ENCODE data around the gene TROAP.
"Not testable (repeated sequence)": the region's sequence is repeated elsewhere in the genome, so short reads cannot be mapped to it uniquely, and the experiment has no call there.

The TROAP gene

DNA sequence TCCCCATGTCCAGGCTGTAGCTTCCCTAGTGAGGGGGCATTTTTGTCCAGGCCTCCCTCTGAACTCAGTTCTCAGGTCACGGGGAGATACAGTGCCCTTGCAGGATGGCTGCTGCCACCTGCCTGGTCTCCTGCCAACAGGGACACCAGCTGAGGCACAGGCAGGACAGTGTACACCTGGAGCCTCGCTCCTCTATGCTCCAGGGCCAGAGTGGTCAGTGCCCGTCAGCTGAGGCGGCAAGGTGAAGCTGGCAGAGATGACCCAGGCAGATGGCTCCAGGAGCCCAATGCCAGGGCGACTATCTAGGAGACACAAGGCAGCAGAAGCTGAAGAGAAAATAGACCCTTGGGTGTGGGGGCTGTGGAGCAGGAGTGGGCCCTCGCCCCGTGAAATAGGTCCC, 45.6 kb upstream of the TROAP start:
- no peak for DNase-seq (ENCODE audit: low read depth, low spot score)
- no peak overlapping the region for H3K4me3 ChIP-seq (ENCODE audit: low read depth, low read length)
- TF ChIP-seq, protein P1, sequence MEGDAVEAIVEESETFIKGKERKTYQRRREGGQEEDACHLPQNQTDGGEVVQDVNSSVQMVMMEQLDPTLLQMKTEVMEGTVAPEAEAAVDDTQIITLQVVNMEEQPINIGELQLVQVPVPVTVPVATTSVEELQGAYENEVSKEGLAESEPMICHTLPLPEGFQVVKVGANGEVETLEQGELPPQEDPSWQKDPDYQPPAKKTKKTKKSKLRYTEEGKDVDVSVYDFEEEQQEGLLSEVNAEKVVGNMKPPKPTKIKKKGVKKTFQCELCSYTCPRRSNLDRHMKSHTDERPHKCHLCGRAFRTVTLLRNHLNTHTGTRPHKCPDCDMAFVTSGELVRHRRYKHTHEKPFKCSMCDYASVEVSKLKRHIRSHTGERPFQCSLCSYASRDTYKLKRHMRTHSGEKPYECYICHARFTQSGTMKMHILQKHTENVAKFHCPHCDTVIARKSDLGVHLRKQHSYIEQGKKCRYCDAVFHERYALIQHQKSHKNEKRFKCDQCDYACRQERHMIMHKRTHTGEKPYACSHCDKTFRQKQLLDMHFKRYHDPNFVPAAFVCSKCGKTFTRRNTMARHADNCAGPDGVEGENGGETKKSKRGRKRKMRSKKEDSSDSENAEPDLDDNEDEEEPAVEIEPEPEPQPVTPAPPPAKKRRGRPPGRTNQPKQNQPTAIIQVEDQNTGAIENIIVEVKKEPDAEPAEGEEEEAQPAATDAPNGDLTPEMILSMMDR (IDR thresholded peaks at IDR 0.05; ENCODE audit: insufficient read depth, low read length, missing control alignments) = no peak
- ChIA-PET POLR2A (interaction anchor here (1.5 kb wide), 1 partner anchor 9 kb away, joined by 6 read pairs; no protein-coding TSS in a partner anchor), CTCF (interaction anchor here (1.3 to 2.9 kb wide), 3 partner anchors 9 to 19 kb away, joined by 4 to 26 read pairs (median 6); no protein-coding TSS in a partner anchor)

DNA sequence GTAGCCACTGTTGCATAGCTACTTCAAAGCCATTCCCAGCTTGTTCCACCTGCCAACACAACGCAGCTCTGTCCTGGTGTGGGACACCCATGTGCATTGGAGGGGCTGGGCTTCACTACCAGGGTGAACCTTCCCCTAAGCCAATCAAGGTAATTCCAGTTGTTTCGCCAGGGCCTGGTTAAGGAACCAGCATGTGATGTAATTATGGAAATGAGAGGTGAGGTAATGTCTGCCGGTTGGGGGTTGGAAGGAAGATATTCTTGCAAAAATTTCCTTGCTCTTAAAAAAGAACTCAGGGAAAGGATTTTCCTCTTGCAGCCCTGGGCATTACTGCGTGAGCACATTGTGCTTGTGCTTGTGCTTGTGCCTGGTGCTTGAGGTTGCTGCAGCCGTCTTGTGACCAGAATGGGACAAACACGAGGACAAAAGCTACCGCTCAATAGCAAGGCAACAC, 43.3 kb upstream of the TROAP start:
- H3K4me3 ChIP-seq (ENCODE audit: low read depth, low read length) = no peak overlapping the region
- ChIA-PET POLR2A (interaction anchor here (1.2 kb wide), 1 partner anchor 14 kb away, joined by 4 read pairs; no protein-coding TSS in a partner anchor), CTCF (interaction anchor here (0.8 to 2.3 kb wide), 5 partner anchors 8 to 79 kb away, joined by 3 to 18 read pairs (median 4); no protein-coding TSS in a partner anchor)
- DNase-seq (ENCODE audit: low read depth, low spot score) = no peak
- TF ChIP-seq, protein P1 (IDR thresholded peaks at IDR 0.05; ENCODE audit: insufficient read depth, low read length, missing control alignments) = no peak

DNA sequence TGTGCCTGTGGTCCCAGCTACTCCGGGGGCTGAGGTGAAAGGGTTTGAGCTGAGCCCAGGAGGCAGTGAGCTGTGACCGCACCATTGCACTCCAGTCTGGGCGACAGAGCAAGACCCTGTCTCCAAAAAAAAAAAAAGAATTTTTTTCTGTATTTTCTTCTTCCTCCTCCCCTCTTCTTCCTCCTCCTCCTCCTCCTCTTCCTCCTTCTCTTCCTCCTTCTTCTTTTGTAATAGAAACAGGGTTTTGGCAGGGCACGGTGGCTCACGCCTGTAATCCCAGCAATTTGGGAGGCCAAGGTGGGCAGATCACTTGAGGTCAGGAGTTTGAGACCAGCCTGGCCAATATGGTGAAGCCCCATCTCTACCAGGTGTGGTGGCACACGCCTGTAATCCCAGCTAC, 42.5 kb upstream of the TROAP start:
- H3K4me3 ChIP-seq (ENCODE audit: low read depth, low read length); POLR2A ChIA-PET; DNase-seq (ENCODE audit: low read depth, low spot score): not testable (repeated sequence)
- CTCF ChIA-PET = interaction anchor here (1.1 to 2.3 kb wide), 3 partner anchors 9 to 78 kb away, joined by 3 to 18 read pairs (median 4); no protein-coding TSS in a partner anchor

DNA sequence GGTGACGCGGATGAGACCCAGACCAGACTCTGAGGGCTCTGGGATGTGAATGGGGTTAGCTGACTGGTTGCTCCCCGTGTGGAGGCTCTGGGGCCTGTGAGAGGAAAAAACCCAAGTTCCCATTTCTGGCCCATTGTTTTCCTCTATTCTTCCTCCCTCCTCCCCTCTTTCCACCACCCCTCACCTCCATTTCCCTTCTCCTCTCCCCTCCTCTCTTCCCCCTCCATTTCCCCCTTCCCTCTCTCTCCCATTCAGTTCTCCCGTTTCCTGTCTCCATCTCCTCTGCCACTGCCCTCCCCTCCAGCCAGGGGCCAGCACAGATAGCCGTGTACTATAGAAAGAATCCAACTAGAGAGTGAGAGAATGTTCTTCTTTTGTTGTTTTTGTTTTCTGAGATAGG, 40.8 kb upstream of the TROAP start:
- DNase-seq (ENCODE audit: low read depth, low spot score) = no peak
- POLR2A ChIA-PET = no interaction called here
- H3K4me3 ChIP-seq (ENCODE audit: low read depth, low read length) = no peak overlapping the region
- CTCF ChIA-PET = interaction anchor here (0.9 to 7.3 kb wide), 5 partner anchors 12 to 76 kb away, joined by 3 to 55 read pairs (median 5); partner anchors contain the start of genes DNAJC22 and PRPH
- TF ChIP-seq, protein P1 (IDR thresholded peaks at IDR 0.05; ENCODE audit: insufficient read depth, low read length, missing control alignments) = no peak

DNA sequence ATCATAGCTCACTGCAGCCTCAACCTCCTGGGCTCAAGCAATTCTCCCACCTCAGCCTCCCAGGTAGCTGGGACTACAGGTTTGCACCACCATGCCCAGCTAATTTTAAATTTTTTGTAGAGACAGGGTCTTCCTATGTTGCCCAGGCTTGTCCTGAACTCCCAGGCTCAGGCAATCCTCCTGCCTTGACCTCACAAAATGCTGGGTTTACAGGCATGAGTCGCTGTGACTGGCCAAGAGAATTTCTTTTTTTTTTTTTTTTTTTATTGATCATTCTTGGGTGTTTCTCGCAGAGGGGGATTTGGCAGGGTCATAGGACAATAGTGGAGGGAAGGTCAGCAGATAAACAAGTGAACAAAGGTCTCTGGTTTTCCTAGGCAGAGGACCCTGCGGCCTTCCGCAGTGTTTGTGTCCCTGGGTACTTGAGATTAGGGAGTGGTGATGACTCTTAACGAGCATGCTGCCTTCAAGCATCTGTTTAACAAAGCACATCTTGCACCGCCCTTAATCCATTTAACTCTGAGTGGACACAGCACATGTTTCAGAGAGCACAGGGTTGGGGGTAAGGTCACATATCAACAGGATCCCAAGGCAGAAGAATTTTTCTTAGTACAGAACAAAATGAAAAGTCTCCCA, 40.2 kb upstream of the TROAP start:
- H3K4me3 ChIP-seq (ENCODE audit: low read depth, low read length); DNase-seq (ENCODE audit: low read depth, low spot score); POLR2A ChIA-PET: not testable (repeated sequence)
- CTCF ChIA-PET = interaction anchor here (0.9 to 14.8 kb wide), 7 partner anchors 12 to 76 kb away, joined by 3 to 289 read pairs (median 5); partner anchors contain the start of genes DNAJC22 and PRPH

DNA sequence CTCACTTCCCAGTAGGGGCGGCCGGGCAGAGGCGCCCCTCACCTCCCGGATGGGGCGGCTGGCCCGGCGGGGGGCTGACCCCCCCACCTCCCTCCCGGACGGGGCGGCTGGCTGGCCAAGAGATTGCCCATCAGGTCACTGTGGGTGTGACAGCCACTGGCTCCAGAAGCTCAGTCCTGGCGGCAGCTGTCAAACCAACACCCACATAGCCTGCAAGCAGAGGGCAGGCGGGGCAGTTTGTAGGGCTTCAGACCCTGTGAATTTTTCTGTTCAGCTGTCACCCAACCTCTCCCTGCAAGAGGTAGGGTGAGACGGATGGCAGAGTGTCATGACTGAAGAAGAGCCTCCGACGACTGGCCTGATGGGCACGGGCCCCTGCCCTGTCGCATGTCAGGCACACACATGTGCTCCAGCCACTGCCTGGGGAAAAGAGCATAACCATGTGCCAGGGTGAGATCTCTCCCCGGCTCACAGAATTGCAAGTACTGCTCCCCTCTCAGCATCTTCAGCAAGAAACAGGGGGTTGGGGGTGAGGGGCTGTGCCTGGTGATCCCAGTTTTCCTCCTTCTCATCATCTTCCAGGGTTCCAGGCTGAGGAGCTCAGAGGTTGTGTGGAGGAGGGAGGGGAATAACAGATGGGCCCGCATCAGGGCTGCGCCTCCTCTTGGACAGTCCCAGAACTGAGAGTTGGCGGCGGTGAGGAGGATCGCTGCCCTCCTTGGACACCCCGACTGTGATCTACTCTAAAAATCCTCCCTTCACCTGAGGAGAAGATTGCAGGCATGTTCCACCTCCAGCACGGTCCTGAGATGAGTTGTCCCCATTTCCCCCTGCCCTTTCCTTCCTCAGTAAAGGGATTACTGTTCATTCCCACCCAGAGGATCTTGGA, 39.3 kb upstream of the TROAP start:
- ChIA-PET CTCF (interaction anchor here (0.9 to 14.8 kb wide), 8 partner anchors 11 to 294 kb away, joined by 3 to 289 read pairs (median 5); partner anchors contain the start of genes DNAJC22 and PRPH), POLR2A (no interaction called here)
- no peak overlapping the region for H3K4me3 ChIP-seq (ENCODE audit: low read depth, low read length)
- TF ChIP-seq, protein P1 (IDR thresholded peaks at IDR 0.05; ENCODE audit: insufficient read depth, low read length, missing control alignments) = no peak
- no peak for DNase-seq (ENCODE audit: low read depth, low spot score)

DNA sequence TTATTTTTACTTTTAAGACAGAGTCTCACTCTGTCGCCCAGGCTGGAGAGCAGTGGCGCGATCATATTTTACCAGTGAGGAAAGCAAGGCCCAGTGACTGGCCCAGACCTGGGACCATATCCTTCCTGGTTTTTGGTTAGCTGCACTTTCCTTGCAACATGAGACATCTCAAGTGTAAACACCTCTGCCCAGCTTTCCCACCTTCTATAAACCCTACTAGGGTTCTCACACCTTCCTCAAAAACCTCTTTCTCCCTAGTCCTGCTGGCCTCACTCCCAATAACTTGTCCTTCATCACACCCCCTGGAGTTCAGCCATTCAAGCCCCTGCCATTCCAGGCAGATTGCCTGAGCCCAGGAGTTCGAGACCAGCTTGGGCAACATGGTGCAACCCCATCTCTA, 38.4 kb upstream of the TROAP start:
- H3K4me3 ChIP-seq (ENCODE audit: low read depth, low read length) = no peak overlapping the region
- CTCF ChIA-PET = interaction anchor here (1.3 to 14.8 kb wide), 9 partner anchors 9 to 293 kb away, joined by 4 to 289 read pairs (median 5); partner anchors contain the start of genes DNAJC22 and PRPH
- DNase-seq (ENCODE audit: low read depth, low spot score) = no peak
- TF ChIP-seq, protein P1 (IDR thresholded peaks at IDR 0.05; ENCODE audit: insufficient read depth, low read length, missing control alignments) = no peak
- POLR2A ChIA-PET = interaction anchor here (1.0 kb wide), 1 partner anchor 19 kb away, joined by 3 read pairs; no protein-coding TSS in a partner anchor

All from AG04449 (cell line).